ENCODE results near the gene FGR.

Gene FGR

GRCh38 chr1:27660300-27660835 is 25.4 kb upstream of the FGR start:
- ATAC-seq: no peak
- TF ChIP-seq, protein P1, sequence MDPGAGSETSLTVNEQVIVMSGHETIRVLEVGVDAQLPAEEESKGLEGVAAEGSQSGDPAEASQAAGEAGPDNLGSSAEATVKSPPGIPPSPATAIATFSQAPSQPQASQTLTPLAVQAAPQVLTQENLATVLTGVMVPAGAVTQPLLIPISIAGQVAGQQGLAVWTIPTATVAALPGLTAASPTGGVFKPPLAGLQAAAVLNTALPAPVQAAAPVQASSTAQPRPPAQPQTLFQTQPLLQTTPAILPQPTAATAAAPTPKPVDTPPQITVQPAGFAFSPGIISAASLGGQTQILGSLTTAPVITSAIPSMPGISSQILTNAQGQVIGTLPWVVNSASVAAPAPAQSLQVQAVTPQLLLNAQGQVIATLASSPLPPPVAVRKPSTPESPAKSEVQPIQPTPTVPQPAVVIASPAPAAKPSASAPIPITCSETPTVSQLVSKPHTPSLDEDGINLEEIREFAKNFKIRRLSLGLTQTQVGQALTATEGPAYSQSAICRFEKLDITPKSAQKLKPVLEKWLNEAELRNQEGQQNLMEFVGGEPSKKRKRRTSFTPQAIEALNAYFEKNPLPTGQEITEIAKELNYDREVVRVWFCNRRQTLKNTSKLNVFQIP (CRISPR knock-in tag; IDR thresholded peaks at IDR 0.05; ENCODE audit: borderline replicate concordance, low read depth): no peak
- TF ChIP-seq CSRNP3 (CRISPR knock-in tag; IDR thresholded peaks at IDR 0.05): no peak
- no peak for TF ChIP-seq TSHZ2 (CRISPR knock-in tag; IDR thresholded peaks at IDR 0.05)
- no peak for TF ChIP-seq GLIS3 (CRISPR knock-in tag; IDR thresholded peaks at IDR 0.05)
- no peak for TF ChIP-seq ZNF565 (CRISPR knock-in tag; conservative IDR thresholded peaks at IDR 0.05; ENCODE audit: low read depth)
- TF ChIP-seq RARB (CRISPR knock-in tag; IDR thresholded peaks at IDR 0.05): no peak
- TF ChIP-seq BACH2 (CRISPR knock-in tag; IDR thresholded peaks at IDR 0.05; ENCODE audit: borderline replicate concordance): no peak
- no peak for TF ChIP-seq ARNTL (CRISPR knock-in tag; IDR thresholded peaks at IDR 0.05; ENCODE audit: borderline replicate concordance, low read depth)
- no peak for TF ChIP-seq ESRRG (CRISPR knock-in tag; IDR thresholded peaks at IDR 0.05)
- no peak for TF ChIP-seq ISL1 (CRISPR knock-in tag; IDR thresholded peaks at IDR 0.05)
- no peak for TF ChIP-seq SNAI2 (CRISPR knock-in tag; IDR thresholded peaks at IDR 0.05)
- TF ChIP-seq, protein P2, sequence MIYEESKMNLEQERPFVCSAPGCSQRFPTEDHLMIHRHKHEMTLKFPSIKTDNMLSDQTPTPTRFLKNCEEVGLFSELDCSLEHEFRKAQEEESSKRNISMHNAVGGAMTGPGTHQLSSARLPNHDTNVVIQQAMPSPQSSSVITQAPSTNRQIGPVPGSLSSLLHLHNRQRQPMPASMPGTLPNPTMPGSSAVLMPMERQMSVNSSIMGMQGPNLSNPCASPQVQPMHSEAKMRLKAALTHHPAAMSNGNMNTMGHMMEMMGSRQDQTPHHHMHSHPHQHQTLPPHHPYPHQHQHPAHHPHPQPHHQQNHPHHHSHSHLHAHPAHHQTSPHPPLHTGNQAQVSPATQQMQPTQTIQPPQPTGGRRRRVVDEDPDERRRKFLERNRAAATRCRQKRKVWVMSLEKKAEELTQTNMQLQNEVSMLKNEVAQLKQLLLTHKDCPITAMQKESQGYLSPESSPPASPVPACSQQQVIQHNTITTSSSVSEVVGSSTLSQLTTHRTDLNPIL (CRISPR knock-in tag; IDR thresholded peaks at IDR 0.05; ENCODE audit: low read depth): no peak
- no peak for TF ChIP-seq ZFP30 (CRISPR knock-in tag; IDR thresholded peaks at IDR 0.05)
- no peak for TF ChIP-seq CSDC2 (CRISPR knock-in tag; IDR thresholded peaks at IDR 0.05)

DNA sequence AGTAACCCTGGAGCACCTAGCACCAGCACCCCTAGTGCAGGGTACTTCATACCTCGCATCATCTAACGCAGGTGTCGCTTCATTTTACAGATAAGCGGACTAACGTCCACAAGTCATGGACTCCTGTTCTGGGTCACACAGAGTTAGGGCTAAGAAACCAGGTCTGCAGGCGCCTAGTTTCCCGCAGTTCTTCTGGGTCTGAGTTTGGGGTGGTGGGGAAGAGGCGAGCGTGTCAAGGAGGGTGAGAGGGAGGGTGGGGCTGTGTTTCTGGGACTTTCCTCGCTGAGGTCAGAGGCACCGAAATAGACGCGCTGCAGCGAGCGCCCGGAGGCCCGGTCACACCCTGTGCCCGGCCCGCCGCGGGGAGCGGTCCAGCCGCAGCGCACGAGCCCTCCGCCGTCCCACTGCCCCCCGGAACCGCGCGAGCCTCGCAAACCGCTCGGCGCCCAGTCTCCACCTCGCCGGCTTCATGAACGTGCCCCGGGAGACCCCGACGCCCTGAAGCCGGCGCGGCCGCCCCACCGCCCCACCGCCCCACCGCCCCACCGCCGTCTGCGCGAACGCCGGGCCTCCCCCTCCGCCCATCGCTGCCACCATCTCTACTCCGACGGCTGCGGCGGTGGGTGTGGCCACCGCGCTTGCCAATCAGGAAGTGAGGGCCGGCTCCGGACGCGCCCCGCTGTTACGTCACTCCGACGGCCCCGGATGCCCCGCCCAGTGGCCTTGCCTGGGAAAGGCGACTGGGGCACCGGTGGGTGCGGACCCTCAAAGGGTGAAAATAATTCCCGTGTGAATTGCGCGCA is 24.7 kb upstream of the FGR start:
- TF ChIP-seq ZFP3 (CRISPR knock-in tag; IDR thresholded peaks at IDR 0.05) (no peak), ZNF70 (CRISPR knock-in tag; IDR thresholded peaks at IDR 0.05) (no peak), ZNF8 (CRISPR knock-in tag; IDR thresholded peaks at IDR 0.05) (no peak), ZC3H10 (CRISPR knock-in tag; IDR thresholded peaks at IDR 0.05) (no peak), BACH2 (CRISPR knock-in tag; IDR thresholded peaks at IDR 0.05; ENCODE audit: borderline replicate concordance) (no peak), ZNF565 (CRISPR knock-in tag; conservative IDR thresholded peaks at IDR 0.05; ENCODE audit: low read depth) (no peak), SNAI2 (CRISPR knock-in tag; IDR thresholded peaks at IDR 0.05) (no peak), ISL1 (CRISPR knock-in tag; IDR thresholded peaks at IDR 0.05) (no peak), ARNTL (CRISPR knock-in tag; IDR thresholded peaks at IDR 0.05; ENCODE audit: borderline replicate concordance, low read depth) (no peak), ZFP30 (CRISPR knock-in tag; IDR thresholded peaks at IDR 0.05) (no peak), OSR1 (CRISPR knock-in tag; IDR thresholded peaks at IDR 0.05) (no peak), TSHZ2 (CRISPR knock-in tag; IDR thresholded peaks at IDR 0.05) (no peak), CSDC2 (CRISPR knock-in tag; IDR thresholded peaks at IDR 0.05) (no peak), ESRRG (CRISPR knock-in tag; IDR thresholded peaks at IDR 0.05) (no peak), TOX (CRISPR knock-in tag; IDR thresholded peaks at IDR 0.05; ENCODE audit: borderline replicate concordance) (no peak), CSRNP3 (CRISPR knock-in tag; IDR thresholded peaks at IDR 0.05) (no peak)
- TF ChIP-seq, protein P1 (CRISPR knock-in tag; IDR thresholded peaks at IDR 0.05; ENCODE audit: borderline replicate concordance, low read depth): no peak
- TF ChIP-seq, protein P2 (CRISPR knock-in tag; IDR thresholded peaks at IDR 0.05; ENCODE audit: low read depth): no peak
- peak; percentile 84 for ATAC-seq
